HepG2 (cell line): Measurements from ENCODE around the gene CTDSP2. TPM values are rescaled to one million over a fixed set of nuclear protein-coding genes. Genes with fewer than 3 reads are reported as not detected.

ENCODE experiments used
- CREB1 ChIP-seq, 2 experiments: fragments of 450-650 bp in 1 of 2; IDR thresholded peaks; 2 replicates each; pipeline ENCODE4 v1.6.1; 2016 to 2017; ENCODE audit warnings: control low read depth in 1 of 2, mild to moderate bottlenecking in 1 of 2, missing compliant biosample characterization in 1 of 2, missing genetic modification characterization in 1 of 2
- DBP ChIP-seq: sonication (generic); formaldehyde crosslinking; IDR thresholded peaks from 2 replicates; pipeline ENCODE4 v1.4.0; 2020; ENCODE audit warnings: missing genetic modification reagents; ENCODE audit errors: not compliant biosample characterization
- DRAP1 ChIP-seq: IDR thresholded peaks from 2 replicates; pipeline ENCODE4 v1.6.1; 2016; ENCODE audit warnings: missing genetic modification reagents, missing compliant biosample characterization
- FOXO1 ChIP-seq: sonication (generic); formaldehyde crosslinking; IDR thresholded peaks from 2 replicates; pipeline ENCODE4 v1.4.0; 2020; ENCODE audit warnings: missing genetic modification reagents
- GABPB1 ChIP-seq: IDR thresholded peaks from 2 replicates; pipeline ENCODE4 v1.6.1; 2016; ENCODE audit warnings: mild to moderate bottlenecking, missing genetic modification reagents, moderate library complexity, missing compliant biosample characterization
- HIVEP1 ChIP-seq: sonication (generic); formaldehyde crosslinking; IDR thresholded peaks from 2 replicates; pipeline ENCODE4 v1.4.0; 2020; ENCODE audit warnings: mild to moderate bottlenecking, missing genetic modification reagents
- IKZF4 ChIP-seq: sonication (generic); formaldehyde crosslinking; IDR thresholded peaks from 2 replicates; pipeline ENCODE4 v1.5.1; 2020; ENCODE audit warnings: borderline replicate concordance, mild to moderate bottlenecking, low read depth, missing genetic modification reagents; ENCODE audit errors: not compliant biosample characterization
- ISL2 ChIP-seq: sonication (generic); formaldehyde crosslinking; IDR thresholded peaks from 2 replicates; pipeline ENCODE4 v1.5.0; 2020; ENCODE audit warnings: missing genetic modification reagents
- KLF13 ChIP-seq: sonication (generic); formaldehyde crosslinking; IDR thresholded peaks from 2 replicates; pipeline ENCODE4 v1.4.0; 2020; ENCODE audit warnings: mild to moderate bottlenecking, missing genetic modification reagents
- NFATC3 ChIP-seq: sonication (generic); formaldehyde crosslinking; IDR thresholded peaks from 2 replicates; pipeline ENCODE4 v1.5.1; 2020; ENCODE audit warnings: mild to moderate bottlenecking, missing genetic modification reagents
- PLRG1 ChIP-seq: fragments of 450-650 bp; conservative IDR thresholded peaks from 2 replicates; pipeline ENCODE4 v1.6.1; 2016
- RAD51 ChIP-seq: fragments of 450-650 bp; IDR thresholded peaks from 2 replicates; pipeline ENCODE4 v1.6.1; 2016; ENCODE audit warnings: borderline replicate concordance
- TOPORS ChIP-seq: sonication (generic); formaldehyde crosslinking; IDR thresholded peaks from 2 replicates; pipeline ENCODE4 v1.8.0; 2023; ENCODE audit warnings: mild to moderate bottlenecking, missing genetic modification reagents
- UBTF ChIP-seq: sonication (generic); formaldehyde crosslinking; IDR thresholded peaks from 2 replicates; pipeline ENCODE4 v1.4.0; 2020; ENCODE audit warnings: mild to moderate bottlenecking, missing genetic modification reagents
- ZFP62 ChIP-seq: sonication (generic); formaldehyde crosslinking; IDR thresholded peaks from 2 replicates; pipeline ENCODE4 v1.4.0; 2020; ENCODE audit warnings: missing genetic modification reagents
- ZFX ChIP-seq: sonication (generic); formaldehyde crosslinking; IDR thresholded peaks from 2 replicates; pipeline ENCODE4 v1.4.0; 2020; ENCODE audit warnings: mild to moderate bottlenecking, low read depth, missing genetic modification reagents, moderate library complexity
- ZMYM4 ChIP-seq: sonication (generic); formaldehyde crosslinking; IDR thresholded peaks from 2 replicates; pipeline ENCODE4 v1.8.1; 2023; ENCODE audit warnings: mild to moderate bottlenecking, missing genetic modification reagents
- ZNF333 ChIP-seq: sonication (generic); formaldehyde crosslinking; IDR thresholded peaks from 2 replicates; pipeline ENCODE4 v1.4.0; 2020; ENCODE audit warnings: mild to moderate bottlenecking, missing genetic modification reagents, borderline replicate concordance
- ZNF430 ChIP-seq: sonication (generic); formaldehyde crosslinking; IDR thresholded peaks from 2 replicates; pipeline ENCODE4 v1.9.0; 2021; ENCODE audit warnings: mild to moderate bottlenecking, missing genetic modification reagents
- ZNF530 ChIP-seq: sonication (generic); formaldehyde crosslinking; IDR thresholded peaks from 2 replicates; pipeline ENCODE4 v1.5.0; 2020; ENCODE audit warnings: low read depth, mild to moderate bottlenecking, missing genetic modification reagents
- polyA plus RNA-seq, 8 experiments: library from polyadenylated mRNA; depleted of rRNA in 3 of 8; stranded (reverse) in 7 of 8; unstranded in 1 of 8; fragments of >200 nt; fragmentation: Illumina TruSeq in 4 of 8; extraction: Trizol in 4 of 8; gene quantifications; 2 replicates each; pipeline versions ENCODE4 v1.2.1 to v1.2.3, GENCODE V29; 2011 to 2016; ENCODE audit warnings: low read depth in 4 of 8, missing spikeins in 1 of 8, mixed read lengths in 1 of 8; ENCODE audit not compliant: insufficient read depth in 1 of 8
- total RNA-seq, 5 experiments: library from RNA; depleted of rRNA; stranded (reverse); fragments of >200 nt; fragmentation: Illumina TruSeq; extraction: Trizol; gene quantifications; 2 replicates each; pipeline ENCODE4 v1.2.3, GENCODE V29; 2016; ENCODE audit warnings: low read depth in 1 of 5

The CTDSP2 gene
- total and polyA plus RNA-seq, 2 of the 13 experiments (the other 11 are each of a cell fraction or from before 2014, with no cell fraction given) = 38.1 to 82.5 TPM

- peak; percentile 68 for TF ChIP-seq UBTF (CRISPR knock-in tag)
- TF ChIP-seq NFATC3 (CRISPR knock-in tag) = no peak
- TF ChIP-seq IKZF4 (CRISPR knock-in tag) = no peak
- no peak for TF ChIP-seq TOPORS (CRISPR knock-in tag)
- peak; percentile 84 for TF ChIP-seq ZFX (CRISPR knock-in tag)
- no peak for TF ChIP-seq PLRG1
- TF ChIP-seq FOXO1 (CRISPR knock-in tag) = peak; percentile 94
- peak; percentile 86 for TF ChIP-seq HIVEP1
- TF ChIP-seq ISL2 (CRISPR knock-in tag) = peak; percentile 58; the same call in 1 of the 2 replicates
- TF ChIP-seq RAD51 = no peak
- peak; percentile 98 for TF ChIP-seq ZMYM4
- no peak for TF ChIP-seq ZFP62 (CRISPR knock-in tag)
- TF ChIP-seq CREB1 (IDR thresholded peaks at IDR 0.05) = peak; percentile 41; the same call in 1 of the 2 replicates
- TF ChIP-seq CREB1 (CRISPR knock-in tag; IDR thresholded peaks at IDR 0.05) = peak; percentile 95
- TF ChIP-seq DBP (CRISPR knock-in tag) = no peak
- TF ChIP-seq ZNF430 (CRISPR knock-in tag) = no peak
- peak; percentile 91 for TF ChIP-seq GABPB1 (CRISPR knock-in tag)
- TF ChIP-seq ZNF530 (CRISPR knock-in tag) = no peak
- peak; percentile 92; the same call in 1 of the 2 replicates for TF ChIP-seq ZNF333 (CRISPR knock-in tag)
- peak; percentile 64 for TF ChIP-seq DRAP1 (CRISPR knock-in tag)
- no peak for TF ChIP-seq KLF13 (CRISPR knock-in tag)
These were observed 63.7 kb downstream of the CTDSP2 start, which contains the start of gene TSFM (continued) for GRCh38 chr12:57782608-57783465.
